Endothelial cell of umbilical vein (primary cell): ENCODE data around the gene TNPO3. TPM values are rescaled to one million over a fixed set of nuclear protein-coding genes. Genes with fewer than 3 reads are reported as not detected.

Source experiments
- BruUV-seq: library from RNA; stranded (reverse); fragments of 400-500 nt; replicated peaks from 2 replicates; lab custom pipeline; 2021; lab: Mats Ljungman, UMichigan
- CTCF ChIA-PET: fragments of 300-600, 350-600 bp; sonication (Branson Sonifier 250); formaldehyde crosslinking; loops from one replicate; lab custom pipeline; 2021; ENCODE audit warnings: antibody characterized with exemption, inconsistent platforms; lab: Charles Lee
- POLR2A ChIA-PET: fragments of 300-600, 350-600 bp; sonication (Branson Sonifier 250); formaldehyde crosslinking; loops from one replicate; lab custom pipeline; 2021; ENCODE audit warnings: antibody characterized with exemption, inconsistent platforms; lab: Charles Lee
- DNase-seq: peaks from one replicate; pipeline ENCODE4 v3.0.0-alpha.2; 2011; ENCODE audit warnings: low read depth, low spot score
- FAIRE-seq: peaks from 2 replicates; lab custom pipeline; 2011; peaks lifted over from hg19 to GRCh38; lab: Jason Lieb, UNC
- H2AFZ ChIP-seq: 2 replicates; pipeline ENCODE4 v1.6.0; 2012; ENCODE audit warnings: low read depth, low read length, control low read depth, inconsistent platforms
- H3K27ac ChIP-seq: 2 replicates; pipeline ENCODE4 v1.5.1; 2011; ENCODE audit warnings: low read depth, mild to moderate bottlenecking, control low read depth, low read length, moderate library complexity; ENCODE audit not compliant: insufficient read depth
- H3K27me3 ChIP-seq, 2 experiments: 2 replicates each; pipeline versions ENCODE4 v1.6.0 to v1.6.1; 2011; ENCODE audit warnings: low read length in 2 of 2, mixed read lengths in 1 of 2; ENCODE audit not compliant: control insufficient read depth in 2 of 2, insufficient read depth in 2 of 2
- H3K36me3 ChIP-seq, 2 experiments: 2 replicates in 1 of 2; 3 replicates in 1 of 2; pipeline ENCODE4 v1.5.1; 2011; ENCODE audit warnings: low read length in 2 of 2, mild to moderate bottlenecking in 1 of 2, moderate library complexity in 1 of 2; ENCODE audit not compliant: control insufficient read depth in 2 of 2, insufficient read depth in 2 of 2; ENCODE audit errors: extremely low read depth in 1 of 2
- H3K4me1 ChIP-seq: 3 replicates; pipeline ENCODE4 v1.5.1; 2011; ENCODE audit warnings: mild to moderate bottlenecking, low read length; ENCODE audit not compliant: control insufficient read depth, insufficient read depth; ENCODE audit errors: extremely low read depth
- H3K4me2 ChIP-seq: 2 replicates; pipeline ENCODE4 v1.6.1; 2011; ENCODE audit warnings: low read length, control low read depth, mixed read lengths; ENCODE audit not compliant: insufficient read depth
- H3K4me3 ChIP-seq, 3 experiments: fragments of 200-600 bp in 1 of 3; sonication (generic), shearing (Covaris generic) in 1 of 3; replicated peaks in 1 of 3; 2 replicates each; pipeline ENCODE4 v1.5.1; 2011 to 2016; ENCODE audit warnings: control low read depth in 3 of 3, low read length in 3 of 3, mild to moderate bottlenecking in 2 of 3, inconsistent platforms in 1 of 3, low read depth in 1 of 3, moderate library complexity in 1 of 3; ENCODE audit not compliant: insufficient read depth in 1 of 3
- H3K79me2 ChIP-seq: 2 replicates; pipeline ENCODE4 v1.6.0; 2012; ENCODE audit warnings: low read length, inconsistent platforms; ENCODE audit not compliant: control insufficient read depth, insufficient read depth
- H3K9ac ChIP-seq: replicated peaks from 2 replicates; pipeline ENCODE3; 2011; ENCODE audit warnings: low read length, control low read depth; ENCODE audit not compliant: insufficient read depth; ENCODE audit errors: extremely low read depth
- H3K9me1 ChIP-seq: replicated peaks from 3 replicates; pipeline ENCODE4 v1.6.0; 2011; ENCODE audit warnings: mild to moderate bottlenecking, low read length; ENCODE audit not compliant: control insufficient read depth, insufficient read depth; ENCODE audit errors: extremely low read depth
- H3K9me3 ChIP-seq: replicated peaks from 2 replicates; pipeline ENCODE4 v1.5.1; 2012; ENCODE audit warnings: low read length, inconsistent platforms; ENCODE audit not compliant: control insufficient read depth, insufficient read depth
- H4K20me1 ChIP-seq: replicated peaks from 2 replicates; pipeline ENCODE3; 2011; ENCODE audit warnings: mild to moderate bottlenecking, low read length; ENCODE audit not compliant: control insufficient read depth, insufficient read depth; ENCODE audit errors: extremely low read depth
- EZH2 ChIP-seq: IDR thresholded peaks from 2 replicates; pipeline ENCODE4 v1.6.1; 2012; ENCODE audit warnings: borderline replicate concordance, low read depth, mild to moderate bottlenecking, moderate library complexity, low read length, inconsistent platforms; ENCODE audit not compliant: severe bottlenecking
- FOS ChIP-seq: IDR thresholded peaks from 2 replicates; pipeline ENCODE4 v1.6.1; 2011; ENCODE audit warnings: mild to moderate bottlenecking, low read length, moderate library complexity, borderline replicate concordance; ENCODE audit not compliant: insufficient read depth
- GATA2 ChIP-seq: IDR thresholded peaks from 2 replicates; pipeline ENCODE4 v1.7.0; 2011; ENCODE audit warnings: low read depth, mild to moderate bottlenecking, moderate library complexity, mixed read lengths, low read length; ENCODE audit not compliant: insufficient read length, insufficient read depth
- JUN ChIP-seq: IDR thresholded peaks from 2 replicates; pipeline ENCODE4 v1.6.1; 2011; ENCODE audit warnings: borderline replicate concordance, low read depth; ENCODE audit not compliant: insufficient read length, insufficient read depth
- MYC ChIP-seq: IDR thresholded peaks from one replicate; pipeline ENCODE4 v1.6.1; 2011; ENCODE audit warnings: mild to moderate bottlenecking, low read depth, low read length
- POLR2A ChIP-seq: IDR thresholded peaks from 2 replicates; pipeline ENCODE4 v1.6.1; 2012; ENCODE audit warnings: low read depth, mild to moderate bottlenecking, control low read depth, low read length
- POLR2AphosphoS5 ChIP-seq: IDR thresholded peaks from 2 replicates; pipeline ENCODE4 v1.6.1; 2012; ENCODE audit warnings: low read depth, mild to moderate bottlenecking, control low read depth, low read length, moderate library complexity; ENCODE audit not compliant: insufficient read depth
- dilution Hi-C: fragments of 300-500 bp; cut with MboI; formaldehyde crosslinking; loops from one replicate; pipeline ENCODE4 v1.15.0; 2019; ENCODE audit warnings: low sequenced_read_pairs; ENCODE audit not compliant: extremely low pct_ligation_motif_present
- intact Hi-C: fragments of 100-400 bp; cut with micrococcal nuclease; formaldehyde crosslinking; loops from one replicate; pipeline ENCODE4 v1.10.0; 2022
- polyA plus RNA-seq, 4 experiments: library from polyadenylated mRNA; depleted of rRNA in 3 of 4; stranded (reverse) in 3 of 4; unstranded in 1 of 4; fragments of >200 nt; gene quantifications; 2 replicates each; pipeline versions ENCODE4 v1.2.1 to v1.2.3, GENCODE V29; 2011 to 2012; ENCODE audit warnings: missing spikeins in 1 of 4
- total RNA-seq: library from RNA; stranded (reverse); gene quantifications from 2 replicates; pipeline ENCODE4 v1.2.3, GENCODE V29; 2021
- TF ChIP-seq, protein P1 (sequence below), 2 donors: IDR thresholded peaks; 1 replicate in 1 of 2; 2 replicates in 1 of 2; pipeline ENCODE4 v1.5.1; 2011; ENCODE audit warnings: low read length in 2 of 2, mild to moderate bottlenecking in 2 of 2, moderate library complexity in 2 of 2, control low read depth in 1 of 2, inconsistent platforms in 1 of 2, low read depth in 1 of 2; ENCODE audit not compliant: insufficient read depth in 1 of 2; ENCODE audit errors: extremely low read depth in 1 of 2
- TF ChIP-seq, protein P2 (sequence below): IDR thresholded peaks from 2 replicates; pipeline ENCODE4 v1.6.1; 2011; ENCODE audit not compliant: insufficient read depth, insufficient read length

The TNPO3 gene
- total and polyA plus RNA-seq, 2 donors (not counting 3 experiments of a cell fraction or from before 2014, with no cell fraction given) = 29.0 to 46.9 TPM

DNA sequence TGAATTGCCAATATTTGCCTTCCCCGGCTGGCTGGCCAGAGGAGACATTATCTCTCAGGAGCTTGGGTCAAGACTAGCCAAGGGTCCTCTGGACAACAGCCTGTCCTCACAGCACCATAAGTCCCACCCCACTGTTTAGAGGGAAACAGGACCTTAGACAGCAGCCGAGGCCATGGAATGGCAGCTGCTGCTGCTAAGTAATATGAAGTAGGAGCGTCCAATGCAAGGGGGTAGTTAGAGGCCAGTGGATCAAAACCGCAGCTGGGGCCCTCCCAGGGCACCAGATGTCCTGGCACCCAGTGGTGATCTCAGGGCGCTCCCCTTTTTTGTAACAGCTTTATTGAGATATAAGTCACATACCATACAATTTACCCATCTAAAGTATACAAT lies 131.5 kb downstream of the TNPO3 start:
- Histone ChIP-seq H3K4me3 (no peak overlapping the region), H3K79me2 (no peaks in the 10 kb centered on the region), H3K4me2 (no peak overlapping the region), H3K4me1 (no peaks in the 10 kb centered on the region), H4K20me1 (no peaks in the 10 kb centered on the region), H3K36me3 (no peaks in the 10 kb centered on the region), H3K9me1 (no peaks in the 10 kb centered on the region), H3K9me3 (no peaks in the 10 kb centered on the region), H2AFZ (no peak overlapping the region), H3K27me3 (peaks cover 21 to 22% of the 10 kb centered on the region in 2 experiments), H3K27ac (no peak overlapping the region), H3K9ac (no peak overlapping the region)
- intact Hi-C loops = no loop called here
- dilution Hi-C loops = no loop called here
- CTCF ChIA-PET = interaction anchor here (1.1 to 2.3 kb wide), 4 partner anchors 25 to 315 kb away, joined by 3 to 7 read pairs (median 6); no protein-coding TSS in a partner anchor
- no peak for TF ChIP-seq POLR2A
- TF ChIP-seq, protein P1, sequence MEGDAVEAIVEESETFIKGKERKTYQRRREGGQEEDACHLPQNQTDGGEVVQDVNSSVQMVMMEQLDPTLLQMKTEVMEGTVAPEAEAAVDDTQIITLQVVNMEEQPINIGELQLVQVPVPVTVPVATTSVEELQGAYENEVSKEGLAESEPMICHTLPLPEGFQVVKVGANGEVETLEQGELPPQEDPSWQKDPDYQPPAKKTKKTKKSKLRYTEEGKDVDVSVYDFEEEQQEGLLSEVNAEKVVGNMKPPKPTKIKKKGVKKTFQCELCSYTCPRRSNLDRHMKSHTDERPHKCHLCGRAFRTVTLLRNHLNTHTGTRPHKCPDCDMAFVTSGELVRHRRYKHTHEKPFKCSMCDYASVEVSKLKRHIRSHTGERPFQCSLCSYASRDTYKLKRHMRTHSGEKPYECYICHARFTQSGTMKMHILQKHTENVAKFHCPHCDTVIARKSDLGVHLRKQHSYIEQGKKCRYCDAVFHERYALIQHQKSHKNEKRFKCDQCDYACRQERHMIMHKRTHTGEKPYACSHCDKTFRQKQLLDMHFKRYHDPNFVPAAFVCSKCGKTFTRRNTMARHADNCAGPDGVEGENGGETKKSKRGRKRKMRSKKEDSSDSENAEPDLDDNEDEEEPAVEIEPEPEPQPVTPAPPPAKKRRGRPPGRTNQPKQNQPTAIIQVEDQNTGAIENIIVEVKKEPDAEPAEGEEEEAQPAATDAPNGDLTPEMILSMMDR (IDR thresholded peaks at IDR 0.05; ENCODE audit: extremely low read depth in 1 of 2, insufficient read depth in 1 of 2, low read depth in 1 of 2, low read length in 2 of 2) = no peak
- TF ChIP-seq FOS = no peak
- TF ChIP-seq, protein P2, sequence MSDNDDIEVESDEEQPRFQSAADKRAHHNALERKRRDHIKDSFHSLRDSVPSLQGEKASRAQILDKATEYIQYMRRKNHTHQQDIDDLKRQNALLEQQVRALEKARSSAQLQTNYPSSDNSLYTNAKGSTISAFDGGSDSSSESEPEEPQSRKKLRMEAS = no peak
- TF ChIP-seq GATA2 = no peak
- TF ChIP-seq MYC = no peak
- TF ChIP-seq JUN = no peak
- no peak for TF ChIP-seq POLR2AphosphoS5
- TF ChIP-seq EZH2 = no peak
- FAIRE-seq = no peak
- no TSS peak for BruUV-seq
- DNase-seq = no peak
- POLR2A ChIA-PET = interaction anchor here (0.5 kb wide), 2 partner anchors 117 to 624 kb away, joined by 3 read pairs; no protein-coding TSS in a partner anchor
